Measurements from ENCODE around the gene CYP20A1.

DNA sequence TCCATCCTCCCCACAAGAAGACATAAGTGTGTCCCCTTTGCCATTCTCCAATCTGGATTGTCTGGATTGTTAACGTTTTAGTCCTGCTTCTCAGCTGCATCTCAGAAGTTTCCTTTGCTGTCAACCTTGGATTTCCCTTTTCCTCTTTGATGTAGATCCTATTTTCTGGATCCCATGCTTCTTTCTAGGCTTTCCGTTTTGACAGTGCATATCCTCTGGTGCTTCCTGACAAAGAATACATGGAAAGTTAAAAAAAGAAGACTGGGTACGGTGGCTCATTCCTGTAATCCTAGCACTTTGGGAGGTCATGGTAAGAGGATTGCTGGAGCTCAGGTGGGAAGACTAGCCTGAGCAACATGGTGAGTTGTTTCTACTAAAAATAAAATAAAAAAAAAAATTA, 116.1 kb downstream of the CYP20A1 start:
- no peak for TF ChIP-seq POLR2A (IDR thresholded peaks at IDR 0.05)
- TF ChIP-seq, protein P1, sequence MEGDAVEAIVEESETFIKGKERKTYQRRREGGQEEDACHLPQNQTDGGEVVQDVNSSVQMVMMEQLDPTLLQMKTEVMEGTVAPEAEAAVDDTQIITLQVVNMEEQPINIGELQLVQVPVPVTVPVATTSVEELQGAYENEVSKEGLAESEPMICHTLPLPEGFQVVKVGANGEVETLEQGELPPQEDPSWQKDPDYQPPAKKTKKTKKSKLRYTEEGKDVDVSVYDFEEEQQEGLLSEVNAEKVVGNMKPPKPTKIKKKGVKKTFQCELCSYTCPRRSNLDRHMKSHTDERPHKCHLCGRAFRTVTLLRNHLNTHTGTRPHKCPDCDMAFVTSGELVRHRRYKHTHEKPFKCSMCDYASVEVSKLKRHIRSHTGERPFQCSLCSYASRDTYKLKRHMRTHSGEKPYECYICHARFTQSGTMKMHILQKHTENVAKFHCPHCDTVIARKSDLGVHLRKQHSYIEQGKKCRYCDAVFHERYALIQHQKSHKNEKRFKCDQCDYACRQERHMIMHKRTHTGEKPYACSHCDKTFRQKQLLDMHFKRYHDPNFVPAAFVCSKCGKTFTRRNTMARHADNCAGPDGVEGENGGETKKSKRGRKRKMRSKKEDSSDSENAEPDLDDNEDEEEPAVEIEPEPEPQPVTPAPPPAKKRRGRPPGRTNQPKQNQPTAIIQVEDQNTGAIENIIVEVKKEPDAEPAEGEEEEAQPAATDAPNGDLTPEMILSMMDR (IDR thresholded peaks at IDR 0.05) = no peak
